ENCODE measurements around the gene DAZAP1. TPM values are rescaled to one million over a fixed set of nuclear protein-coding genes. Genes with fewer than 3 reads are reported as not detected.
A peak's percentile ranks its signal among the peaks of the same experiment; 100 is the strongest.

DAZAP1 gene
- total and polyA plus RNA-seq, 7 donors, result 28.2 to 132 (median 51.1) TPM

GRCh38 chr19:1483979-1484428, 76.6 kb downstream of the DAZAP1 start:
- no peaks in the 10 kb centered on the region for H3K36me3 ChIP-seq
- intact Hi-C loops (cut with DNase I), result no loop called here

More at GRCh38 chr19:1483979-1484428, 76.6 kb downstream of the DAZAP1 start:
- TF ChIP-seq POLR2A (IDR thresholded peaks at IDR 0.05) (no peak), EP300 (IDR thresholded peaks at IDR 0.05) (no peak), CTCF (IDR thresholded peaks at IDR 0.05) (no peak), POLR2AphosphoS5 (IDR thresholded peaks at IDR 0.05) (no peak)
- Histone ChIP-seq H3K27me3 (no peaks in the 10 kb centered on the region), H3K4me3 (no peak overlapping the region), H3K27ac (no peak overlapping the region), H3K4me1 (peaks cover 0 to 7% (median 3%) of the 10 kb centered on the region in 4 donors), H3K9me3 (no peaks in the 10 kb centered on the region)
- peak; percentile 63 for DNase-seq
- WGBS, 2 donors, result 94 to 96% methylated on average over 23 of the region's 23 CpGs

Other genes with a start within 250 kb of the DAZAP1 start
- 10 to 100 TPM in 3 of 4 donors, 1 to 10 TPM in 1; 6.8 to 91.9 (median 14.7) TPM for gene SBNO2, start 233.3 kb upstream of the DAZAP1 start, total RNA-seq
- gene SBNO2, start 233.3 kb upstream of the DAZAP1 start, polyA plus RNA-seq, result 10 to 100 TPM; 11.4 to 75.0 (median 14.8) TPM
- gene STK11, start 201.8 kb upstream of the DAZAP1 start, total RNA-seq, result 10 to 100 TPM; 36.4 to 51.0 (median 42.7) TPM
- gene STK11, start 201.8 kb upstream of the DAZAP1 start, polyA plus RNA-seq, result 10 to 100 TPM; 31.2 to 86.5 (median 41.8) TPM
- gene CBARP, start 169.6 kb upstream of the DAZAP1 start, total RNA-seq, result under 1 TPM in 3 of 4 donors, not detected in 1; 0.36 to 0.82 (median 0.81) TPM
- under 1 TPM in 1 of 3 donors, not detected in 2; 0.36 TPM for gene CBARP, start 169.6 kb upstream of the DAZAP1 start, polyA plus RNA-seq
- 100 to 1,000 TPM in 3 of 4 donors, 10 to 100 TPM in 1; 74.7 to 112 (median 104) TPM for gene ATP5F1D, start 165.8 kb upstream of the DAZAP1 start, total RNA-seq
- gene ATP5F1D, start 165.8 kb upstream of the DAZAP1 start, polyA plus RNA-seq, result 100 to 1,000 TPM; 294 to 390 (median 352) TPM
- 10 to 100 TPM; 14.6 to 70.3 (median 15.4) TPM for gene MIDN, start 159.0 kb upstream of the DAZAP1 start, total RNA-seq
- gene MIDN, start 159.0 kb upstream of the DAZAP1 start, polyA plus RNA-seq, result 10 to 100 TPM; 42.1 to 87.0 (median 57.7) TPM
- 1,000 to 10,000 TPM in 1 of 4 donors, 100 to 1,000 TPM in 3; 602 to 1,004 (median 791) TPM for gene CIRBP, start 138.3 kb upstream of the DAZAP1 start, total RNA-seq
- 100 to 1,000 TPM; 129 to 455 (median 265) TPM for gene CIRBP, start 138.3 kb upstream of the DAZAP1 start, polyA plus RNA-seq
- gene FAM174C, start 132.1 kb upstream of the DAZAP1 start, total RNA-seq, result 10 to 100 TPM; 24.7 to 49.3 (median 29.8) TPM
- 10 to 100 TPM; 37.0 to 87.8 (median 60.1) TPM for gene FAM174C, start 132.1 kb upstream of the DAZAP1 start, polyA plus RNA-seq
- gene EFNA2, start 121.7 kb upstream of the DAZAP1 start, total RNA-seq, result not detected
- gene EFNA2, start 121.7 kb upstream of the DAZAP1 start, polyA plus RNA-seq, result 10 to 100 TPM; 23.4 to 40.6 (median 25.2) TPM
- 100 to 1,000 TPM in 3 of 4 donors, 10 to 100 TPM in 1; 99.4 to 156 (median 128) TPM for gene NDUFS7, start 23.7 kb upstream of the DAZAP1 start, total RNA-seq
- gene NDUFS7, start 23.7 kb upstream of the DAZAP1 start, polyA plus RNA-seq, result 100 to 1,000 TPM; 182 to 262 (median 192) TPM
- gene GAMT, start 6.0 kb upstream of the DAZAP1 start, total RNA-seq, result 10 to 100 TPM in 3 of 4 donors, 1 to 10 TPM in 1; 7.8 to 16.6 (median 11.5) TPM
- 1 to 10 TPM; 1.8 to 6.0 (median 5.7) TPM for gene GAMT, start 6.0 kb upstream of the DAZAP1 start, polyA plus RNA-seq
- gene RPS15, start 30.8 kb downstream of the DAZAP1 start, total RNA-seq, result 1,000 to 10,000 TPM; 3,601 to 5,641 (median 3,840) TPM
- gene RPS15, start 30.8 kb downstream of the DAZAP1 start, polyA plus RNA-seq, result 1,000 to 10,000 TPM; 2,516 to 4,453 (median 3,359) TPM
- gene APC2, start 42.5 kb downstream of the DAZAP1 start, total RNA-seq, result 1 to 10 TPM in 2 of 4 donors, under 1 TPM in 2; under 0.01 to 2.0 (median 0.91) TPM
- gene APC2, start 42.5 kb downstream of the DAZAP1 start, polyA plus RNA-seq, result 1 to 10 TPM in 1 of 3 donors, not detected in 2; 1.2 TPM
- 10 to 100 TPM; 19.6 to 26.0 (median 22.2) TPM for gene C19orf25, start 71.6 kb downstream of the DAZAP1 start, total RNA-seq
- 10 to 100 TPM; 38.4 to 51.5 (median 48.3) TPM for gene C19orf25, start 71.6 kb downstream of the DAZAP1 start, polyA plus RNA-seq
- 1 to 10 TPM in 3 of 4 donors, under 1 TPM in 1; 0.99 to 5.0 (median 3.1) TPM for gene PCSK4, start 82.8 kb downstream of the DAZAP1 start, total RNA-seq
- gene PCSK4, start 82.8 kb downstream of the DAZAP1 start, polyA plus RNA-seq, result 1 to 10 TPM in 2 of 3 donors, not detected in 1; 1.2 to 4.1 TPM
- 1 to 10 TPM in 2 of 4 donors, under 1 TPM in 1, not detected in 1; 0.33 to 2.9 (median 1.6) TPM for gene REEP6, start 83.6 kb downstream of the DAZAP1 start, total RNA-seq
- 1 to 10 TPM in 2 of 3 donors, under 1 TPM in 1; 0.92 to 5.6 (median 2.4) TPM for gene REEP6, start 83.6 kb downstream of the DAZAP1 start, polyA plus RNA-seq
- 1 to 10 TPM in 2 of 4 donors, under 1 TPM in 2; 0.71 to 5.8 (median 1.8) TPM for gene ADAMTSL5, start 105.4 kb downstream of the DAZAP1 start, total RNA-seq
- 1 to 10 TPM in 2 of 3 donors, not detected in 1; 1.6 to 1.8 TPM for gene ADAMTSL5, start 105.4 kb downstream of the DAZAP1 start, polyA plus RNA-seq
- gene PLK5, start 116.5 kb downstream of the DAZAP1 start, total RNA-seq, result under 1 TPM in 1 of 4 donors, not detected in 3; 0.36 TPM
- gene PLK5, start 116.5 kb downstream of the DAZAP1 start, polyA plus RNA-seq, result under 1 TPM in 1 of 3 donors, not detected in 2; 0.32 TPM
- gene MEX3D, start 160.7 kb downstream of the DAZAP1 start, total RNA-seq, result 10 to 100 TPM in 3 of 4 donors, 1 to 10 TPM in 1; 7.4 to 16.1 (median 12.9) TPM
- gene MEX3D, start 160.7 kb downstream of the DAZAP1 start, polyA plus RNA-seq, result 10 to 100 TPM in 1 of 3 donors, 1 to 10 TPM in 2; 4.8 to 10.3 (median 5.1) TPM
- gene MBD3, start 185.3 kb downstream of the DAZAP1 start, total RNA-seq, result 10 to 100 TPM; 52.3 to 88.6 (median 71.3) TPM
- gene MBD3, start 185.3 kb downstream of the DAZAP1 start, polyA plus RNA-seq, result 100 to 1,000 TPM in 1 of 3 donors, 10 to 100 TPM in 2; 26.1 to 105 (median 33.0) TPM
- gene UQCR11, start 197.9 kb downstream of the DAZAP1 start, total RNA-seq, result 100 to 1,000 TPM in 3 of 4 donors, 10 to 100 TPM in 1; 81.1 to 176 (median 122) TPM
- 100 to 1,000 TPM; 158 to 339 (median 330) TPM for gene UQCR11, start 197.9 kb downstream of the DAZAP1 start, polyA plus RNA-seq
- 10 to 100 TPM; 29.6 to 50.2 (median 31.8) TPM for gene TCF3, start 245.0 kb downstream of the DAZAP1 start, total RNA-seq
- 10 to 100 TPM; 18.6 to 66.9 (median 28.4) TPM for gene TCF3, start 245.0 kb downstream of the DAZAP1 start, polyA plus RNA-seq